HFF-Myc (cell line): ENCODE data around the gene DVL2.
A peak's percentile ranks its signal among the peaks of the same experiment; 100 is the strongest.

ENCODE experiments used
- DNase-seq: peaks from one replicate; pipeline ENCODE4 v3.0.0-alpha.2; 2011; ENCODE audit warnings: low read depth; ENCODE audit errors: extremely low read depth
- H3K4me3 ChIP-seq: replicated peaks from 2 replicates; pipeline ENCODE4 v1.5.1; 2011; ENCODE audit warnings: low read depth, mild to moderate bottlenecking, control low read depth, low read length
- CTCF ChIP-seq: IDR thresholded peaks from 2 replicates; pipeline ENCODE4 v1.5.1; 2012; ENCODE audit warnings: mild to moderate bottlenecking, low read depth, low read length, control low read depth; ENCODE audit errors: missing control alignments

Gene DVL2

GRCh38 chr17:7218758-7219157 is 15.6 kb downstream of the DVL2 start:
- no peak for TF ChIP-seq CTCF
- H3K4me3 ChIP-seq = no peak overlapping the region
- DNase-seq = no peak

GRCh38 chr17:7218166-7218565 is 16.2 kb downstream of the DVL2 start:
- no peak for DNase-seq
- peak overlapping the region; percentile 63; the same call in 1 of the 2 replicates for H3K4me3 ChIP-seq
- no peak for TF ChIP-seq CTCF

- no peak for TF ChIP-seq CTCF
- DNase-seq = no peak
- H3K4me3 ChIP-seq = peak overlapping the region; percentile 63
Observed at GRCh38 chr17:7217113-7217987, 17.0 kb downstream of the DVL2 start.

GRCh38 chr17:7216242-7217112 is 17.8 kb downstream of the DVL2 start:
- H3K4me3 ChIP-seq = peak overlapping the region; percentile 63
- DNase-seq = no peak
- no peak for TF ChIP-seq CTCF

GRCh38 chr17:7215652-7216180 is 18.6 kb downstream of the DVL2 start:
- peak overlapping the region; percentile 63 for H3K4me3 ChIP-seq
- TF ChIP-seq CTCF = no peak
- DNase-seq = no peak

- TF ChIP-seq CTCF = no peak
- peak overlapping the region; percentile 63 for H3K4me3 ChIP-seq
- DNase-seq = no peak
Observed at GRCh38 chr17:7215136-7215638, 19.1 kb downstream of the DVL2 start.
